ENCODE results near the gene PTPRF. TPM values are rescaled to one million over a fixed set of nuclear protein-coding genes. Genes with fewer than 3 reads are reported as not detected.

Gene PTPRF
- total RNA-seq, 1 donor from 2014 or later: 145 TPM

GRCh38 chr1:43540653-43541071 lies 10.0 kb downstream of the PTPRF start:
- H3K4me3 Mint-ChIP-seq (ENCODE audit: unreplicated experiment): no peak overlapping the region
- no peaks in the 10 kb centered on the region for H3K9me3 Mint-ChIP-seq (ENCODE audit: unreplicated experiment)
- peaks cover 29% of the 10 kb centered on the region for H3K4me1 Mint-ChIP-seq (ENCODE audit: unreplicated experiment)
- H3K36me3 Mint-ChIP-seq (ENCODE audit: low read depth, unreplicated experiment): peaks cover 26% of the 10 kb centered on the region
- DNase-seq (ENCODE audit: low spot score): no peak
- TF ChIP-seq CTCF (IDR thresholded peaks at IDR 0.05; ENCODE audit: unreplicated experiment): no peak
- H3K27me3 Mint-ChIP-seq (ENCODE audit: unreplicated experiment): peaks cover 12% of the 10 kb centered on the region
- no peak overlapping the region for H3K27ac Mint-ChIP-seq (ENCODE audit: unreplicated experiment)

- H3K27ac Mint-ChIP-seq (ENCODE audit: unreplicated experiment): no peak overlapping the region
- H3K27me3 Mint-ChIP-seq (ENCODE audit: unreplicated experiment): peaks cover 12% of the 10 kb centered on the region
- no peaks in the 10 kb centered on the region for H3K9me3 Mint-ChIP-seq (ENCODE audit: unreplicated experiment)
- H3K4me3 Mint-ChIP-seq (ENCODE audit: unreplicated experiment): no peak overlapping the region
- TF ChIP-seq CTCF (IDR thresholded peaks at IDR 0.05; ENCODE audit: unreplicated experiment): no peak
- H3K4me1 Mint-ChIP-seq (ENCODE audit: unreplicated experiment): peaks cover 31% of the 10 kb centered on the region
- DNase-seq (ENCODE audit: low spot score): no peak
- H3K36me3 Mint-ChIP-seq (ENCODE audit: low read depth, unreplicated experiment): peaks cover 26% of the 10 kb centered on the region
These were observed 10.5 kb downstream of the PTPRF start for GRCh38 chr1:43541141-43541540.

GRCh38 chr1:43541721-43542401 lies 11.2 kb downstream of the PTPRF start:
- H3K4me1 Mint-ChIP-seq (ENCODE audit: unreplicated experiment): peaks cover 30% of the 10 kb centered on the region
- H3K9me3 Mint-ChIP-seq (ENCODE audit: unreplicated experiment): no peaks in the 10 kb centered on the region
- H3K36me3 Mint-ChIP-seq (ENCODE audit: low read depth, unreplicated experiment): peaks cover 28% of the 10 kb centered on the region
- H3K27me3 Mint-ChIP-seq (ENCODE audit: unreplicated experiment): peaks cover 11% of the 10 kb centered on the region
- TF ChIP-seq CTCF (IDR thresholded peaks at IDR 0.05; ENCODE audit: unreplicated experiment): no peak
- H3K27ac Mint-ChIP-seq (ENCODE audit: unreplicated experiment): no peak overlapping the region
- no peak for DNase-seq (ENCODE audit: low spot score)
- H3K4me3 Mint-ChIP-seq (ENCODE audit: unreplicated experiment): no peak overlapping the region

GRCh38 chr1:43542527-43543458 lies 12.1 kb downstream of the PTPRF start:
- Mint-ChIP-seq H3K9me3 (ENCODE audit: unreplicated experiment) (no peaks in the 10 kb centered on the region), H3K36me3 (ENCODE audit: low read depth, unreplicated experiment) (peaks cover 22% of the 10 kb centered on the region), H3K4me1 (ENCODE audit: unreplicated experiment) (peaks cover 23% of the 10 kb centered on the region), H3K4me3 (ENCODE audit: unreplicated experiment) (no peak overlapping the region), H3K27ac (ENCODE audit: unreplicated experiment) (no peak overlapping the region), H3K27me3 (ENCODE audit: unreplicated experiment) (peaks cover 11% of the 10 kb centered on the region)
- DNase-seq (ENCODE audit: low spot score): no peak
- TF ChIP-seq CTCF (IDR thresholded peaks at IDR 0.05; ENCODE audit: unreplicated experiment): no peak

GRCh38 chr1:43543567-43543966 lies 12.9 kb downstream of the PTPRF start:
- no peak for TF ChIP-seq CTCF (IDR thresholded peaks at IDR 0.05; ENCODE audit: unreplicated experiment)
- Mint-ChIP-seq H3K4me3 (ENCODE audit: unreplicated experiment) (peak overlapping the region; percentile 9), H3K27ac (ENCODE audit: unreplicated experiment) (no peak overlapping the region), H3K27me3 (ENCODE audit: unreplicated experiment) (peaks cover 8% of the 10 kb centered on the region), H3K36me3 (ENCODE audit: low read depth, unreplicated experiment) (peaks cover 21% of the 10 kb centered on the region), H3K4me1 (ENCODE audit: unreplicated experiment) (peaks cover 19% of the 10 kb centered on the region), H3K9me3 (ENCODE audit: unreplicated experiment) (no peaks in the 10 kb centered on the region)
- DNase-seq (ENCODE audit: low spot score): no peak
